GM21576 (cell line): ENCODE data around the gene SLC6A9.

ENCODE experiments used
- ATAC-seq: cut with Tn5 transposase; IDR thresholded peaks from one replicate; pipeline ENCODE4 v1.9.1; 2021; ENCODE audit warnings: mild to moderate bottlenecking, moderate library complexity; ENCODE audit not compliant: unreplicated experiment

Gene SLC6A9

DNA sequence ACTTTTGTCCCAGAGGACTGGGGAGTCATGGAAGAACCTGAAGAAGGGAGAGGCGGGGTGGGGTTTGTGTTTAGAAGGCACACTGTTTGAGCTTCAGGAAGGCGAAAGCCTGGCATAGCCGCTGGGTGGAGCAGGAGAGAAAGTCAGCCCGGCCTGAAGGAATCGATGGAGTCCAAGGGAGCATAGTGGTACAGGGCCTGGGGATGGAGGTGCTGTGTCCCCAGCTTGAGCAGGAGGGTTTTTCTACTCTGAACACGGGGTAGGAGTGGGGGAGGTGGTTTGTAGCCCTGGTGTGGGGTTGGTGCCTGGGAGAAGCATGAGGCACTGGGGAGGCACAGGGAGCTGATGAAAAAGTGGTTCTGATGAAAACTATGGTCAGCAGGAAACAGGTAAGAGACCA, 44.5 kb downstream of the SLC6A9 start:
- ATAC-seq: no peak

DNA sequence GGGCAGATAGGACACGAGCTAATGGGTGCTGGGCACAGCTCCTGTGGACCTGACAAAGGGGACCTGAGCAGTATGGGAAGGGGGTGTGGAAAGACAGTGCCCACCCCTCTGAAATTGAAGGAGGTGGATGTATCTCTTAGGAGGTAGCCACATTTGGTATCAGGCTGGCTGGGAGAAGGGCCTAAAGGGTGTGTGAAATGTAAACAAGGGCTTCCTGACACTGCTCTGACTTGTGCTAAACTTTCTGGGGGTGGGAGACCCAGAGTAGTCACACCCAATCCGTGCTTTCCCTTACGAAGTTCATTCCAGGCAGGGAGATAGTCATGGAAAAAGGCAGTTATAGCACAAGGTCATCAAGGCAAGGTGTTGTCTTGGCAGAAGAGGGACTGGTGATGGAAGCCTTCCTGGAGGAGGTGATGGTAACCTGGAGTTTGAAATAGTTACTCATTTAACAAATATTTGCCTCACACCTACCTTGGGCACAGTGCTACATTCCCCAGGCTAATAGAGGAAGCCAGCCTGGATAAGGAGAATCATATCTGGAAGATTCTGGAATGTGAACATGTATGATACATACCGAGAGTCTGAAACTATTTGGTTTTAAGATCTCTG, 45.2 kb downstream of the SLC6A9 start:
- no peak for ATAC-seq

DNA sequence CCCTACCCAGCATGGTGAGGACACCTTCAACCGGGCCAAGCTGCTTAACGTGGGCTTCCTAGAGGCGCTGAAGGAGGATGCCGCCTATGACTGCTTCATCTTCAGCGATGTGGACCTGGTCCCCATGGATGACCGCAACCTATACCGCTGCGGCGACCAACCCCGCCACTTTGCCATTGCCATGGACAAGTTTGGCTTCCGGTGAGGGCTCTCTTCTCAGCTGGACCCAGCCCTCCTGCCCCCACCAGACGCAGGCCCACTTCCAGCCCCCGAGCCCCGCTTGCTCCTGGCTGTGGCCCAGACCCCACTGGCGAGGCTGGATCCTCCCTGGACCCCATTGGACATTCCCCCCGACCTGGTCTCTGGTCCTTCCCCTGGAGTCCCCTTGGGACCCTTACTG, 46.4 kb downstream of the SLC6A9 start:
- no peak for ATAC-seq

DNA sequence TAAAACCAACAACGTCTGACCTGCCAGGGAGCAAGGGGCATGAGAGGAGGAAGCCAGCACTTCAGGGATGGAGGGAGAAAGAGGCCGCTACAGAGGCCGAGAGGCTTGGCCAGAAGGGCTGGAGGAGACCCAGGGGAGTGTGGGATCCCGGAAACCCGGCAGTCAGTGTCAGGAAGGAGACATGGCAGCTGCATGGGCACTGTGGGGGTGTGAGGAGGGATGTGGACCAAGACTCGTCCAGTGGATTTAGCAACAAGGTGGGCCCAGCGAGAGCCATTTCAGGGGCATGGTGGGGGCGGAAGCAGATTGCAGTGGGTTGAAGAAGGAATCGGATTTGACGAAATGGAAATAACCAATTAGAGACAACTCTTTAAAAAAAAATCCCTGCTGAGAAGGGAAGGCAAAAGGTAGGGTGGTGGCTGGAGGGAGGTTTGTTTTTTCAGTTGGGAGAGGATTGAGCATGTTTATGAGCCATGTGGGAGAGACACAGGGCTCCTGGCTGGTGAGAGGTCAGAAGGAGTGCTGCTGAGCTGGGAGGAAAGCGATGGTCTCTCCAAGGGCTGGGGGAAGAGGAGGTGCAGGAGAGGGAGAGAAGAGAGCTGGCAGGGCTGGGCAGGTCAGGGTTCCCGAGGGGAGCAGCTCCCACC, 47.9 kb downstream of the SLC6A9 start:
- no peak for ATAC-seq

DNA sequence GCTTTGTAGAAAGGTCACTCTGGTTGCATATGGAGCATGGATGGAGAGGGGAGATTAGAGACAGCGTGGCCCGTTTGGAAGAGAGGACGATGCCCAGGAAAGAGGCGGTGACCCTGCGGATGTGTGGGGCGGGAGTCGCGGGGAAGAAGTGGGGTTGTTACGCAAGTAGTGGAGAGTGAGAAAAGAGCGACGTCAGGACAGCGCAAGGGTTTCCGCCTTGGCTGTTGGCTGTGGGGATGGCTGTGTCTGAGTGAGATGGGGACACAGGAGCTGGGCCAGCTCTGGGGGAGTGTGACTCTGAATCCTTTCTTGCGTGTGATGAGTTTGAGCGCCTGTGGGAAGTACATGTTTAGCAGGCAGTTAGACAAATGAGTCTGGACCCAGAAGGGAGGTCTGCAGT, 48.5 kb downstream of the SLC6A9 start:
- no peak for ATAC-seq

DNA sequence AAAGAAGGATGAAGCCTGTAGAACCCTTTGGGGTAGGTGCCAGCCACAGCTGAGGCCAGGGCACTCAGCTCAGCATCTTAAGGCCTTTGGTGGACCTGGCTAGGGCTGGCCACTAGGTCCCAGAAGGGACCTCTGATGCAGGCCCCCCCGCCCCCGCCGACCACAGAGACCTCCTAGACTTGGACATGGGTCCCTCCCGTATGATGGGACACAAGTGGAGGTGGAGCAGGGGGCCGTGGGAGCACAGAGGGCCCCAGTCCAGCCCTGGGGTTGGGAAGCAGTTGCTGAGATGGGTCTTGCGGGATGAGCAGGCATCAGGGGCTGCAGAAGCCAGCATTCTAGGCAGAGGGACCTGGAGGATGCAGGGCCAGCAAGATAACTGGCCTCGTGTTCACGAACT, 49.0 kb downstream of the SLC6A9 start:
- ATAC-seq: no peak

DNA sequence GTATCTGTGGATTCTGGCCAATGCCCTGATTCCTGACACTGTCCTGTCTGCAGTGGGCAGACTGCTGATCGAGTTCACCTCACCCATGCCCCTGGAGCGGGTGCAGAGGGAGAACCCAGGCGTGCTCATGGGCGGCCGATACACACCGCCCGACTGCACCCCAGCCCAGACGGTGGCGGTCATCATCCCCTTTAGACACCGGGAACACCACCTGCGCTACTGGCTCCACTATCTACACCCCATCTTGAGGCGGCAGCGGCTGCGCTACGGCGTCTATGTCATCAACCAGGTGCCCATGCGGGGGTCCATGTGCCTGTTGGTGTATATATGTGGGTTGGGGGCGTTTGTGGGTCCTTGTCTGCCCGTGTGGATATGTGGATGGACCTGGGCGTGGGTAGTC, 49.6 kb downstream of the SLC6A9 start:
- ATAC-seq: no peak

DNA sequence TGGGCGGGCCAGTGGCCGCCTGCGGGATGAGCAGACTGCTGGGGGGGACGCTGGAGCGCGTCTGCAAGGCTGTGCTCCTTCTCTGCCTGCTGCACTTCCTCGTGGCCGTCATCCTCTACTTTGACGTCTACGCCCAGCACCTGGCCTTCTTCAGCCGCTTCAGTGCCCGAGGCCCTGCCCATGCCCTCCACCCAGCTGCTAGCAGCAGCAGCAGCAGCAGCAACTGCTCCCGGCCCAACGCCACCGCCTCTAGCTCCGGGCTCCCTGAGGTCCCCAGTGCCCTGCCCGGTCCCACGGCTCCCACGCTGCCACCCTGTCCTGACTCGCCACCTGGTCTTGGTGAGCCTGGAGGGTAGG, 50.1 kb downstream of the SLC6A9 start:
- no peak for ATAC-seq

DNA sequence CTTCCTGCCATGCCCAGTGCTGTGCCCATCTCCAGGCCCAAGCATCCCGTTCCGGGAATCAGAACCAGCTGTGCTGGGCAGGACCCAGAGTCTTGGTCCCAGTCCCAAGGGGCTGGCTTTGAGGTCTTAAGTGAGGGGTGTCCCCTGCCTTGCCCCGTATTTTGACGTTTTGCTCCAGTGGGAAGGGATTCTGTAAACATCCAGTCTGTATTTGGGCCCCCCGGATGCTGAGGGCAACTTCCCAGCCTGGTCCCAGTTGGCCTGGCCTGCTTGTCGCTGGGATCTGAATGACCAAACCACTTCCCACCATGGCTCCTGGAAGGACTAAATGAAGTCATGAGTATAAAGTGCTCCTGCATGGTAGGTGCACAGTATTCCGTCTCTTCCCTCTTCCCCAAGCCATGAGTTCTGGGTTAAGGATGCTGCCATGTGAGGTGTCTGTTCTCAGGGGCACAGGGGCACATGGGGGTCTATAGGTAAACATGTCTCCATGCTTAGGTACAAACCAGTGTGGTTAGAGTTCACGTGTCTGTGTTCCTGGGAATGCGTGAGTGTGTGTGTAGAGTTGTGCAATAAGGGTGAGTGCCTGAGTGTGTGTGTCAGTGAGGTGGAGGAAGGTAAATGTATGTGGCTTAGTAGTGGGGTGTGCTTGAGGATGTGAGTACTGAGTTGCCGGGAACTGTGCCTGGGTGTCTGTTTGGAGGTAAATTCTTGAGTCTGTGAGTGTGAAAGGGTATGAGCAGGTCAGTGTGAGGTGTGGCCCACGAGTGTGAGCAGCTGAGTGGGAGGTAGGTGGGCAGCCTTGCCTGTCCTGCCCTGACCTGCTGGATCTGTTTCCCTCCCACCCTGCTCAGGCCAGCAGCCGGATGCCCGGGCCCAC, 50.8 kb downstream of the SLC6A9 start:
- ATAC-seq: no peak

DNA sequence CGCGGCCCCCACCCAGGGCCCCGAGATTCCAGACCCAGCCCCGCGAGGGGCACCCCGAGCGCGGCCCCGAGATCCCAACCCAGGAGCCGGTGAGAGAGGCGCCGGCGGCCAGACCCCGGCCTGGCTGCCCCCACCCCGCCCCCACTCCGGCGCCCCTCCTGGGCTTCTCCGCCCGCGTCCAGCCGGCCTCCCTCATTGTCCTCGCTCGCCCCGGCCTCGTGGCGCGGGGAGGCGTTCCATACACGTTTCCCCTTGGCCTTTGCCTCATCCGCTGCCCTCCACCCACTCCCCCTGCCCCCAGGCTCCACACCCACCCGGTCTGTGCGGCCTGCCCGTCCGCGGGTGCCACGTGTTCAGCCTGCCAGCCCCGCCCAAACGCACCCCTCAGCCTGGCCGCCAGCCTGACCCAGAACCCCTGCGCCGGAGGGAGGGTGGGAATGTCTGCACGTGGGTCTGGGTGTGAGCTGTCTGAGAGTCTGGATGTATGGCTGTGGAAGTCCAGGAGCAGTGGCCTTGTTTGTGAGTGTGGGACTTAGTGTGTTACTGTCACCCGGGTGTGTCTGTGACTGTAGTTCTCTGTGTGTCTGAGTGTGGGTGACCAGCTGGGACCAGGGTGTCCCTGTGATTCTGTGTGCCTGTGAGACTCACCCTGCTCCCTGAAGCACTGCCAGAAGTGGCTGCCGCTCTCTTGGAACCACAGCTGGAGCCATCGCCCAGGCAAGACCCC, 51.6 kb downstream of the SLC6A9 start:
- no peak for ATAC-seq

DNA sequence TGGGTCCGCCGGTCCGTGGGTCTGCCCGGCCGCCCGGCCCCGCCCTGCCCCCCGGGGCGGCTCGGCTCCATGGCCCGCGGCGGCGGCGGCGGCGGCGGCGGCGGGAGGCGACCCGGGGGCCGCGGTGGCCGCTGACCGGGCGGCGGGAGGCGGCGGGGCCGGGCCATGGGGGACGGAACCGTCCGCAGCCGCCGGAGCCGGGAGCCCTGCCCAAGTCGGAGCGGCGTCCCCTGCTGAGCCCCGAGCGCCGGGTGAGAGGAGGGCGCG, 52.1 kb downstream of the SLC6A9 start:
- no peak for ATAC-seq

DNA sequence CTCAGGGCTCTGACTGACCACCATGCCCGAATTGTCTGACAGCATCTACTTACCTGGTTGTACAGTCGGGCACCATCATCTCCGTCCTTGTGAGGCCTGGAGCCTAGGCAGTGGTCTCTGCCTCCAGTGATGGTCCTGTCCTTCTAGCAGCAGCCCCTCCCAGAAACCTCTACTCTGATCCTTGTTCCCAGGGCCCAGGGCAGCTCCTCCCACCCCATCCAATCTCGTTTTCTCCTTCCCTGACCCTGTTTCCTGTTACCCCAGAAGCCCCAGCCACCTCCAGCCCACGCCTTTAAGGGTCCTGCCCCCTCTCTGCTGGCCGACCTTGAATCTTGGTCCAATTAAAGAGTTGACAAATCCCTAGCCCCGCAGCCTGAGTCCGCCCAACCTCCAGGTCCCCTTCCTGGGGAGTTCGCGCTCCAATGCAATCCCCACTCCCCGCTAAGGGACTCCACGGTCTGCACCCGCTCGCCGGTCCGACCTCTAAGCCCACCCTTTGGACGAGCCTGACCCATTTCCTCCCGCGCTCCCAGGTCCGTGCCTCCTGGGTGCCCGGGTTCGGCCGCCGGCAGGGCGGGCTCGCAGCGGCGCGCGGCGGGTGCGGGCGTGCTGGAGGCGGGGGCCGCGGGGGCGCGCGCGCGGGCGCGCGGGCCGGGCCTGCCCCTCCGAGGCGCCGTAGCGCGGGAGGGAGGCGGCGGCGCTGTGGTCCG, 52.6 kb downstream of the SLC6A9 start, which contains the start of gene B4GALT2:
Gene B4GALT2 (plus strand): TSS at position 660 of the 710 bp plus-strand sequence. CDS start 1,951 bp downstream, outside the sequence.
- ATAC-seq: no peak

DNA sequence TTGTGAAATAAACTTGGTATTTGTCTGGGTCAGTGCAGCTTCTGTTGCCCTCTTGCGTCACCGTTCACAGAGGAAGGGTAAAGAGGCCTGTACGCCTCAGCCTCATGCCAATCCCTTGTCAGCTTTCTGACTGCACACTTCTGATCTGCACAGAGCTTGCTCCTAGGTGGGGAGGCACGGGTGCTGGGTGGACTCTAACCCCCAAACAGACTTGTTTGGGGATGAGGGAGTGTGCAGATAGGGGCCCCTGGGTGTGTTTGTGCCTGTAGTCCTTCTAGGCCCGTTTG, 53.1 kb downstream of the SLC6A9 start:
- no peak for ATAC-seq

DNA sequence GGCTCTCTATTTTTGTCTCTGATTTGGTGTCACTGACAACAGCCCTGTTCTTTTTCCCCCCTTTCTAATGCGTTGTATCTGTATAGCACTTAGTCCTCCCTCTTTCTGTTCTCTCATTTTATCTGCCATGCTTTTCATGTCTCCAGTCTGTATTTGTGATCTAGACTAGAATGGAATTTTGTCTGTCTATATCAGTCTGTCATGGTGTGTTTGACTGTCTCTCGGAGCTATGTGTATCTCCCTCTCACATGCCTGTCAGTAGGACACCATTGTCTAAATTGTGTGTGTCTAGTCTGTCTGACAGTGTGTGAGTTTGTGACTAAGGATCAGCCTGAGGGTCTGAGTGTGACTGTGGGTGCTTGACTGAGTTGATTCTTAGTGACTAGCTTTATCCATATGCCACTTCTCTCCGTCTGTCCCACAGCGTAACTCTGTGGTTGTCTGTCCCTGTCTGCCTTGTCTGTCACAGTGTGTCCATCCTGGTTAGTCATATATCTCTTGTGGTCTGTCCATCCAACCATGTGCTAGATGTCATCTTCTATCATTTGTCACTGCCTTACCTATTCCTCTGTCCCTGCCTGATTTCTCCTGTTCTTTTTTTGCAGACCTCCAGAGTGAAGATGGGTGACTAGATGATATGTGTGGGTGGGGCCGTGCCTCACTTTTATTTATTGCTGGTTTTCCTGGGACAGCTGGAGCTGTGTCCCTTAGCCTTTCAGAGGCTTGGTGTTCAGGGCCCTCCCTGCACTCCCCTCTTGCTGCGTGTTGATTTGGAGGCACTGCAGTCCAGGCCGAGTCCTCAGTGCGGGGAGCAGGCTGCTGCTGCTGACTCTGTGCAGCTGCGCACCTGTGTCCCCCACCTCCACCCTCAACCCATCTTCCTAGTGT, 53.6 kb downstream of the SLC6A9 start:
- ATAC-seq: no peak

DNA sequence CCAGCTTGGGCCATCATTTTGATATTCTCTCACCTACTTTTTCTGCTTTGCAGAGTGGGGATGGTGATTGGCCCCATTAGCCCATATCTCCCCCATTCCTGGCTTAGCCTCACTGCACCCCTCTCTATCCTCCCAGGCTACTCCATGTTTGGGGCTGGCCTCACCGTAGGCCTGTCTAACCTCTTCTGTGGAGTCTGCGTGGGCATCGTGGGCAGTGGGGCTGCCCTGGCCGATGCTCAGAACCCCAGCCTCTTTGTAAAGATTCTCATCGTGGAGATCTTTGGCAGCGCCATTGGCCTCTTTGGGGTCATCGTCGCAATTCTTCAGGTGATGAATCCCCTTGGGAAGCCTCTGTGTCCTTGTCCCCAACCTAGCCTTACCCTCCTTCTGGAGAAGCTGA, 54.4 kb downstream of the SLC6A9 start:
- no peak for ATAC-seq

DNA sequence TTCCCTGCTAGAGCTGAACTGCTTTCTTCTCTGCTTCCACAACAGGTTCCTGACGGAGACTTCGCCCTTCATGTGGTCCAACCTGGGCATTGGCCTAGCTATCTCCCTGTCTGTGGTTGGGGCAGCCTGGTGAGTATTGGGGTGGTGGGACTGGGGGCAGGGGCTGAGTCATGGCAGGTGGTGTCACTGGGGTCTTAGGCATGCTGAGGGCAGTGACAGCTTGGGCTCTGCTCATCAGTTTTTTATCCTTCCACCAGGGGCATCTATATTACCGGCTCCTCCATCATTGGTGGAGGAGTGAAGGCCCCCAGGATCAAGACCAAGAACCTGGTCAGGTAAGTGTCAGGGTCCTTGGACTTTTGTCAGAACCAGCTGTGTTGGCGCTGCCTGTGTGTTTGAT, 55.2 kb downstream of the SLC6A9 start:
- no peak for ATAC-seq

DNA sequence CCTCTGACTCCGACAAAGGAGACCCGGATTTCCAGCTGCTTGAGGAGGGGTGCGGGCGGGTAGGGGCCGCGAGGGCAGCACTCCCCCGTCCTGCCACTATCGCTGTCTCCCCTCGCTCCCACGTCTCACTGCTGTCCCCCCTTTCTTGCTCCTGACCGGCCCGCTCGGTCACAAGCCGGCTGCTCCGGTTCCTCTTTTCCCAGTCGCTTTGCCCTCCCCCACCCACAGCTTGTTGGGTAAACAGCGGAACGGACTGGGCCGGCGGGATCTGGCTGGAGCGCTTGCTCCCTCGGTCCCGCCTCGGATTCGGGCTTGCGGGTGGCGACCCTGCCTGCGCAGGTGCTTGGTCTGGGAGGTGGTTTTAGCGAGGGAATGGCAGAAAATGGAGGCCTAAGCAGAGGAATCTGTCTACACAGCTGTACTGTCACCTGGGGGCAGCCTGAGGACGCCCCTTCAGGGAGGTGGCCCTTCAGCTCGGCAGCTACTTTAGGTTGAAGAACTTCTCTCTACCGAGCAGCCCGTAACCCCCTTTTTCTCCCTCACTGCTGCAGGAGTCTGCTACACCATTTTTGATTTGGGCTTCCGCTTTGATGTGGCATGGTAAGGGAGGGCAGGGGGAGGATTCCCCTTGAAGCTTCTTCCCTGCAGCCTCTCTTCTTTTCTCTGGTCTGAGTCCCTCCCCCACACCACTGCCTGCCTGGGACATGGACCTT, 55.9 kb downstream of the SLC6A9 start:
- no peak for ATAC-seq

DNA sequence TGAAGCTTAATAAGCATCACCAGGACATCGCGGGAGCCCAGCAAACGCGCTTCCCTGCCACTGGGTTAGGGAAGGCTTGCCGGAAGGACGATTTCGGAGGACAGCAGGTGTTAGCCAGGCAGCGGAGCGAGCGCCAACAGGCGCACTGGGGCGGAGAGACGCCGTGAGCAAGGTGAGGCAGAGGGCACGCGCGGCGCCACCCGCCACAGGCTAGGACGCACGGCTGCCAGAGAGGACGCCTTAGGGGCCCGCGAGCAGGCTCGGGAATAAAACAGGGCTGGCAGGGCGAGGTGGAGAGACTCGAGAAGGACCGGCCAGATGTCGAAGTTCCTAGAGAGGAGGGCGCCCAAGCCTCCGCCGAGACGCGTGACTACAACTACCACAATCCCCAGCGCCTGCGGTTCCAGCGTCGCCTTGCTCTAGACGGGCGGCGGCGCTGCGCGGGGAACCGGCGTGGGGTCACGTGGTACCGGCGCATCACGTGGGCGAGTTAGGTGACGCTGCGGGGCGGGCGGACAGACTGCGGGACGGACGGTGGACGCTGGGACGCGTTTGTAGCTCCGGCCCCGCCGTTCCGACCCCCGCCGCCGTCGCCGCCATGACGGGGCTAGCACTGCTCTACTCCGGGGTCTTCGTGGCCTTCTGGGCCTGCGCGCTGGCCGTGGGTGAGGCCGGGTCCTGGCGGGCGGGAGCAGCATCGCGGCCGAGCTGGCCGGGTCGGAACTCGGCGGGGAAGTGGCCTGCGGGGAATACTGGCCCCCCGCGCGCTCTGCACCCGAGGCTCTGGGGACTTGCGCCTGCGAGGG, 56.6 kb downstream of the SLC6A9 start, which contains the start of gene ATP6V0B:
Gene ATP6V0B (plus strand): TSS at position 518 of the 806 bp plus-strand sequence. CDS start 81 bp downstream, at position 599.
- peak; percentile 59 for ATAC-seq
